ENCODE results near the gene ACADSB. TPM values are rescaled to one million over a fixed set of nuclear protein-coding genes. Genes with fewer than 3 reads are reported as not detected.

Gene ACADSB
- total RNA-seq, 4 donors from 2014 or later = 7.5 to 13.5 (median 10.4) TPM

- intact Hi-C loops (cut with DNase I) = loop anchor here (10.0 kb wide), 1 partner anchor 511 kb away; no protein-coding TSS in a partner anchor
- 9 to 12% methylated on average over 5 of the region's 5 CpGs for WGBS, 2 donors
Observed at GRCh38 chr10:123043409-123043925, 34.7 kb downstream of the ACADSB start.

GRCh38 chr10:123044391-123044790 is 35.6 kb downstream of the ACADSB start:
- TF ChIP-seq, protein P1, sequence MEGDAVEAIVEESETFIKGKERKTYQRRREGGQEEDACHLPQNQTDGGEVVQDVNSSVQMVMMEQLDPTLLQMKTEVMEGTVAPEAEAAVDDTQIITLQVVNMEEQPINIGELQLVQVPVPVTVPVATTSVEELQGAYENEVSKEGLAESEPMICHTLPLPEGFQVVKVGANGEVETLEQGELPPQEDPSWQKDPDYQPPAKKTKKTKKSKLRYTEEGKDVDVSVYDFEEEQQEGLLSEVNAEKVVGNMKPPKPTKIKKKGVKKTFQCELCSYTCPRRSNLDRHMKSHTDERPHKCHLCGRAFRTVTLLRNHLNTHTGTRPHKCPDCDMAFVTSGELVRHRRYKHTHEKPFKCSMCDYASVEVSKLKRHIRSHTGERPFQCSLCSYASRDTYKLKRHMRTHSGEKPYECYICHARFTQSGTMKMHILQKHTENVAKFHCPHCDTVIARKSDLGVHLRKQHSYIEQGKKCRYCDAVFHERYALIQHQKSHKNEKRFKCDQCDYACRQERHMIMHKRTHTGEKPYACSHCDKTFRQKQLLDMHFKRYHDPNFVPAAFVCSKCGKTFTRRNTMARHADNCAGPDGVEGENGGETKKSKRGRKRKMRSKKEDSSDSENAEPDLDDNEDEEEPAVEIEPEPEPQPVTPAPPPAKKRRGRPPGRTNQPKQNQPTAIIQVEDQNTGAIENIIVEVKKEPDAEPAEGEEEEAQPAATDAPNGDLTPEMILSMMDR (IDR thresholded peaks at IDR 0.05) = peak in 1 of 6 experiments; percentile 10
- no peak for TF ChIP-seq POLR2A (IDR thresholded peaks at IDR 0.05)
- no peak for DNase-seq
- peaks cover 0 to 74% (median 6%) of the 10 kb centered on the region in 3 donors for H3K36me3 ChIP-seq
- H3K4me3 ChIP-seq = no peak overlapping the region
- intact Hi-C loops (cut with DNase I) = loop anchor here (10.0 kb wide), 1 partner anchor 510 kb away; no protein-coding TSS in a partner anchor
- no peaks in the 10 kb centered on the region for H3K27me3 ChIP-seq
- WGBS, 2 donors = 86 to 88% methylated on average over 2 of the region's 2 CpGs
- H3K9me3 ChIP-seq = no peaks in the 10 kb centered on the region
- no peak overlapping the region for H3K27ac ChIP-seq
- no peaks in the 10 kb centered on the region for H3K4me1 ChIP-seq

More at GRCh38 chr10:123043409-123043925, 34.7 kb downstream of the ACADSB start:
- no peak for DNase-seq
- Histone ChIP-seq H3K9me3 (no peaks in the 10 kb centered on the region), H3K27me3 (no peaks in the 10 kb centered on the region), H3K4me3 (no peak overlapping the region), H3K36me3 (peaks cover 0 to 74% (median 6%) of the 10 kb centered on the region in 3 donors), H3K4me1 (no peaks in the 10 kb centered on the region), H3K27ac (no peak overlapping the region)
- TF ChIP-seq, protein P1 (IDR thresholded peaks at IDR 0.05) = peak in 5 of 6 experiments; percentile 43 to 77 (median 62)
- TF ChIP-seq POLR2A (IDR thresholded peaks at IDR 0.05) = no peak

GRCh38 chr10:123045961-123046731 is 37.3 kb downstream of the ACADSB start:
- H3K36me3 ChIP-seq = peaks cover 0 to 75% (median 6%) of the 10 kb centered on the region in 3 donors

GRCh38 chr10:123057968-123058367 is 49.2 kb downstream of the ACADSB start:
- H3K27ac ChIP-seq = no peak overlapping the region
- WGBS, 2 donors = 94 to 96% methylated on average over 3 of the region's 3 CpGs
- TF ChIP-seq, protein P1 (IDR thresholded peaks at IDR 0.05) = no peak
- no peak for TF ChIP-seq POLR2A (IDR thresholded peaks at IDR 0.05)
- peaks cover 0 to 33% (median 0%) of the 10 kb centered on the region in 3 donors for H3K36me3 ChIP-seq
- H3K4me1 ChIP-seq = no peaks in the 10 kb centered on the region
- H3K9me3 ChIP-seq = no peaks in the 10 kb centered on the region
- no peak for DNase-seq
- H3K4me3 ChIP-seq = no peak overlapping the region
- intact Hi-C loops (cut with DNase I) = no loop called here
- H3K27me3 ChIP-seq = no peaks in the 10 kb centered on the region

More at GRCh38 chr10:123045961-123046731, 37.3 kb downstream of the ACADSB start:
- WGBS, 2 donors = 70 to 78% methylated on average over 4 of the region's 4 CpGs
- no peak overlapping the region for H3K27ac ChIP-seq
- DNase-seq = no peak
- no peak overlapping the region for H3K4me3 ChIP-seq
- no peaks in the 10 kb centered on the region for H3K4me1 ChIP-seq
- no peaks in the 10 kb centered on the region for H3K9me3 ChIP-seq
- intact Hi-C loops (cut with DNase I) = loop anchor here (10.0 kb wide), 1 partner anchor 509 kb away; no protein-coding TSS in a partner anchor
- TF ChIP-seq, protein P1 (IDR thresholded peaks at IDR 0.05) = no peak
- no peak for TF ChIP-seq POLR2A (IDR thresholded peaks at IDR 0.05)
- H3K27me3 ChIP-seq = no peaks in the 10 kb centered on the region

GRCh38 chr10:123061865-123062264 is 53.1 kb downstream of the ACADSB start:
- Histone ChIP-seq H3K36me3 (no peaks in the 10 kb centered on the region), H3K27ac (no peak overlapping the region), H3K27me3 (peaks cover 0 to 15% (median 0%) of the 10 kb centered on the region in 4 donors), H3K4me3 (no peak overlapping the region), H3K9me3 (no peaks in the 10 kb centered on the region), H3K4me1 (no peaks in the 10 kb centered on the region)
- 62 to 69% methylated on average over 2 of the region's 2 CpGs for WGBS, 2 donors
- no peak for TF ChIP-seq POLR2A (IDR thresholded peaks at IDR 0.05)
- TF ChIP-seq, protein P1 (IDR thresholded peaks at IDR 0.05) = no peak
- DNase-seq = no peak
- intact Hi-C loops (cut with DNase I) = no loop called here
